Aorta (tissue), 5 donors: ENCODE results near the gene GSTM5. TPM values are rescaled to one million over a fixed set of nuclear protein-coding genes. Genes with fewer than 3 reads are reported as not detected.
A peak's percentile ranks its signal among the peaks of the same experiment; 100 is the strongest.
"Not testable (repeated sequence)": the region's sequence is repeated elsewhere in the genome, so short reads cannot be mapped to it uniquely, and the experiment has no call there.

Source experiments
- ATAC-seq: fragments of 200-7000 bp; cut with Tn5 transposase; one replicate; pipeline ENCODE4 v1.9.1; 2022; ENCODE audit warnings: moderate library complexity; ENCODE audit not compliant: low FRiP score
- DNase-seq, 2 donors: peaks; one replicate each; pipeline ENCODE4 v3.0.0-alpha.2; 2020
- H3K27ac ChIP-seq, 2 donors: one replicate each; pipeline ENCODE4 v1.5.1; 2013; ENCODE audit warnings: low read length in 2 of 2, mild to moderate bottlenecking in 2 of 2, moderate library complexity in 2 of 2, control low read depth in 1 of 2, inconsistent platforms in 1 of 2, low read depth in 1 of 2
- H3K27me3 ChIP-seq, 2 donors: one replicate each; pipeline ENCODE4 v1.6.1; 2013; ENCODE audit warnings: control low read depth in 1 of 2, low read length in 1 of 2, mild to moderate bottlenecking in 1 of 2, moderate library complexity in 1 of 2; ENCODE audit not compliant: insufficient read depth in 2 of 2, control insufficient read depth in 1 of 2
- H3K36me3 ChIP-seq, 2 donors: one replicate each; pipeline ENCODE4 v1.6.1; 2013; ENCODE audit warnings: control low read depth in 1 of 2, low read length in 1 of 2, mild to moderate bottlenecking in 1 of 2; ENCODE audit not compliant: insufficient read depth in 2 of 2, control insufficient read depth in 1 of 2
- H3K4me1 ChIP-seq, 2 donors: one replicate each; pipeline ENCODE4 v1.6.1; 2013; ENCODE audit warnings: low read length in 2 of 2, control low read depth in 1 of 2, mild to moderate bottlenecking in 1 of 2, moderate library complexity in 1 of 2; ENCODE audit not compliant: insufficient read depth in 2 of 2, control insufficient read depth in 1 of 2
- H3K4me3 ChIP-seq, 2 donors: one replicate each; pipeline ENCODE4 v1.5.1; 2013; ENCODE audit warnings: low read length in 2 of 2, control low read depth in 1 of 2, mild to moderate bottlenecking in 1 of 2
- H3K9me3 ChIP-seq: one replicate; pipeline ENCODE4 v1.6.1; 2013; ENCODE audit warnings: mild to moderate bottlenecking, low read length; ENCODE audit not compliant: control insufficient read depth
- WGBS, 2 donors: extraction: QIAGEN DNeasy Blood & Tissue Kit; methylation state at CpG; one replicate each; pipeline ENCODE4 v1.1.7; 2013; 5-methylcytosine and 5-hydroxymethylcytosine counted together
- intact Hi-C, 2 donors: fragments of 100-400 bp; cut with DNase I; formaldehyde crosslinking; loops; one replicate each; pipeline versions ENCODE4 v1.14.2 to v1.15.0; 2022
- long read RNA-seq, 2 donors: library from polyadenylated mRNA; unstranded; transcript quantifications; one replicate each; pipeline ENCODE4 v2.0.0, GENCODE V29; 2020 to 2021
- polyA plus RNA-seq, 2 donors: library from polyadenylated mRNA; stranded (reverse); fragments of 200-250 nt; gene quantifications; one replicate each; pipeline ENCODE4 v1.2.3, GENCODE V29; 2013
- total RNA-seq, 2 donors: library from RNA; stranded (reverse); fragmentation: NEBNext Ultra II Directional; extraction: Animal tissue kit (Norgen Biotek cat#: 25700); gene quantifications; one replicate each; pipeline ENCODE4 v1.2.1, GENCODE V29; 2021
- donor health status: healthy with polysubstance abuse.
- donor health status: Bipolar disorder and iron deficiency.
- donor health status: DM: no; HTN: no; CAD: no.
- donor health status: DM: no; HTN: no; CAD: no.
- donor health status: DM: yes; HTN: yes; CAD: no.

GSTM5 gene
- total RNA-seq, result 10 to 100 TPM in 1 of 2 donors, 1 to 10 TPM in 1; 5.7 to 23.4 TPM
- polyA plus RNA-seq, result 10 to 100 TPM in 1 of 2 donors, 1 to 10 TPM in 1; 8.6 to 10.8 TPM
- long read RNA-seq, donor 1, transcript GSTM5-201 (8 exons, 1,555 nt), result major isoform, 10 of 16 reads
- long read RNA-seq, donor 1, partial matches to known transcripts, result 0 of 16 reads
- long read RNA-seq, donor 1, other reads (novel, unspliced or antisense), result 5 of 16 reads
- long read RNA-seq, donor 2, transcript GSTM5-201 (8 exons, 1,555 nt), result major isoform, 7 of 12 reads
- long read RNA-seq, donor 2, partial matches to known transcripts, result 1 of 12 reads
- long read RNA-seq, donor 2, other reads (novel, unspliced or antisense), result 4 of 12 reads

- ATAC-seq, result peak; percentile 88
- H3K27me3 ChIP-seq, H3K4me1 ChIP-seq, H3K27ac ChIP-seq, H3K36me3 ChIP-seq, DNase-seq, intact Hi-C loops, H3K9me3 ChIP-seq: not testable (repeated sequence)
- H3K4me3 ChIP-seq, result peak within 1 kb of the TSS in 1 of 2 donors; percentile 43
- WGBS, 2 donors, result 11 to 12% methylated on average over 32 to 33 of the region's 33 CpGs
Observed at GRCh38 chr1:109711593-109712320, at the start of gene GSTM5. GSTM5 (plus strand) TSS chr1:109712251; CDS start chr1:109712313, 62 bp downstream.

- Histone ChIP-seq H3K4me3 (no peak overlapping the region), H3K9me3 (no peaks in the 10 kb centered on the region), H3K36me3 (no peaks in the 10 kb centered on the region), H3K27me3 (no peaks in the 10 kb centered on the region), H3K27ac (no peak overlapping the region), H3K4me1 (no peaks in the 10 kb centered on the region)
- ATAC-seq (no peak), DNase-seq (no peak)
- intact Hi-C loops, result no loop called here
- 94 to 100% methylated on average over 1 of the region's 1 CpG for WGBS, 2 donors
Observed at GRCh38 chr1:109664671-109665070, 47.4 kb upstream of the GSTM5 start.

- no peaks in the 10 kb centered on the region for H3K36me3 ChIP-seq
- intact Hi-C loops, result loop anchor here in 1 of 2 donors (1.0 kb wide), 1 partner anchor 11 kb away; the partner anchor contains the start of gene GSTM4
- WGBS, 2 donors, result 6% methylated on average over 19 to 22 of the region's 22 CpGs
- H3K27ac ChIP-seq, result no peak within 1 kb of the TSS
- peak within 1 kb of the TSS; percentile 38 to 69 for H3K4me3 ChIP-seq
- no peaks in the 10 kb centered on the region for H3K9me3 ChIP-seq
- H3K27me3 ChIP-seq, result no peaks in the 10 kb centered on the region
- peak; percentile 98 for ATAC-seq
- H3K4me1 ChIP-seq, result no peaks in the 10 kb centered on the region
- DNase-seq, result peak; percentile 96 to 97
Observed at GRCh38 chr1:109667452-109668122, 44.5 kb upstream of the GSTM5 start, which contains the start of gene GSTM2. GSTM2 (plus strand) TSS chr1:109668057; CDS start chr1:109668116, 59 bp downstream.

GRCh38 chr1:109668123-109668775 is 43.8 kb upstream of the GSTM5 start:
- Histone ChIP-seq H3K27me3 (no peaks in the 10 kb centered on the region), H3K27ac (no peak overlapping the region), H3K4me1 (no peaks in the 10 kb centered on the region), H3K4me3 (peak overlapping the region; percentile 38 to 69), H3K36me3 (no peaks in the 10 kb centered on the region), H3K9me3 (no peaks in the 10 kb centered on the region)
- ATAC-seq, result peak; percentile 36
- WGBS, 2 donors, result 2 to 4% methylated on average over 25 to 26 of the region's 26 CpGs
- intact Hi-C loops, result no loop called here
- peak in 1 of 2 donors; percentile 73 for DNase-seq

- Histone ChIP-seq H3K27ac (no peak overlapping the region), H3K4me3 (no peak overlapping the region), H3K36me3 (peaks cover 0 to 1% of the 10 kb centered on the region in 2 donors), H3K27me3 (no peaks in the 10 kb centered on the region), H3K9me3 (no peaks in the 10 kb centered on the region), H3K4me1 (no peaks in the 10 kb centered on the region)
- intact Hi-C loops, result no loop called here
- ATAC-seq (no peak), DNase-seq (peak in 1 of 2 donors; percentile 65)
- 94 to 95% methylated on average over 22 of the region's 22 CpGs for WGBS, 2 donors
Observed at GRCh38 chr1:109669246-109669948, 42.7 kb upstream of the GSTM5 start.

GRCh38 chr1:109669949-109670302 is 42.1 kb upstream of the GSTM5 start:
- H3K4me3 ChIP-seq, intact Hi-C loops, DNase-seq, H3K9me3 ChIP-seq, H3K4me1 ChIP-seq, H3K36me3 ChIP-seq, H3K27ac ChIP-seq, H3K27me3 ChIP-seq, ATAC-seq: not testable (repeated sequence)
- WGBS, 2 donors, result 96% methylated on average over 5 of the region's 5 CpGs

GRCh38 chr1:109671067-109671466 is 41.0 kb upstream of the GSTM5 start:
- Histone ChIP-seq H3K4me3 (no peak overlapping the region), H3K4me1 (no peaks in the 10 kb centered on the region), H3K27ac (no peak overlapping the region), H3K27me3 (no peaks in the 10 kb centered on the region), H3K36me3 (peaks cover 0 to 1% of the 10 kb centered on the region in 2 donors), H3K9me3 (no peaks in the 10 kb centered on the region)
- WGBS, 2 donors, result 96 to 97% methylated on average over 5 of the region's 5 CpGs
- intact Hi-C loops, result no loop called here
- ATAC-seq, result no peak
- no peak for DNase-seq

- H3K4me1 ChIP-seq, ATAC-seq, H3K4me3 ChIP-seq, DNase-seq, intact Hi-C loops, H3K9me3 ChIP-seq, H3K27ac ChIP-seq, H3K27me3 ChIP-seq, H3K36me3 ChIP-seq: not testable (repeated sequence)
- WGBS, 2 donors, result 92 to 95% methylated on average over 2 of the region's 2 CpGs
Observed at GRCh38 chr1:109673861-109674260, 38.2 kb upstream of the GSTM5 start.
